Measurements from ENCODE around the gene CHCHD3. TPM values are rescaled to one million over a fixed set of nuclear protein-coding genes. Genes with fewer than 3 reads are reported as not detected.

Gene CHCHD3
- total and polyA plus RNA-seq, 2 donors from 2014 or later, result 53.9 to 77.3 TPM

- Histone ChIP-seq H3K9ac (ENCODE audit: low read length in 3 of 3) (no peak overlapping the region), H3K36me3 (ENCODE audit: control insufficient read depth in 2 of 3, insufficient read depth in 3 of 3, low read length in 3 of 3) (no peaks in the 10 kb centered on the region), H3K27ac (ENCODE audit: low read depth in 2 of 2, low read length in 2 of 2) (no peak overlapping the region), H3K4me3 (ENCODE audit: low read length in 3 of 3) (no peak overlapping the region), H3K27me3 (ENCODE audit: control insufficient read depth, insufficient read depth, low read length) (no peaks in the 10 kb centered on the region), H3K4me1 (ENCODE audit: control insufficient read depth in 2 of 3, insufficient read depth in 2 of 3, low read depth in 1 of 3, low read length in 3 of 3) (peaks cover 0 to 2% (median 0%) of the 10 kb centered on the region in 3 donors), H3K9me3 (ENCODE audit: control insufficient read depth in 2 of 3, insufficient read depth in 1 of 3, low read length in 3 of 3) (no peaks in the 10 kb centered on the region)
- FAIRE-seq (no peak), DNase-seq (no peak)
- intact Hi-C loops (cut with DNase I), result no loop called here
- no peak for TF ChIP-seq CTCF (IDR thresholded peaks at IDR 0.05; ENCODE audit: borderline replicate concordance, extremely low read depth, insufficient read depth)
These were observed 51.5 kb downstream of the CHCHD3 start for GRCh38 chr7:133030346-133030745.

GRCh38 chr7:133029463-133029862 lies 52.4 kb downstream of the CHCHD3 start:
- no peak overlapping the region for H3K9ac ChIP-seq (ENCODE audit: low read length in 3 of 3)
- no peak overlapping the region for H3K27ac ChIP-seq (ENCODE audit: low read depth in 2 of 2, low read length in 2 of 2)
- intact Hi-C loops (cut with DNase I), result no loop called here
- H3K4me1 ChIP-seq (ENCODE audit: control insufficient read depth in 2 of 3, insufficient read depth in 2 of 3, low read depth in 1 of 3, low read length in 3 of 3), result peaks cover 0 to 2% (median 0%) of the 10 kb centered on the region in 3 donors
- DNase-seq (no peak), FAIRE-seq (no peak)
- no peaks in the 10 kb centered on the region for H3K27me3 ChIP-seq (ENCODE audit: control insufficient read depth, insufficient read depth, low read length)
- H3K36me3 ChIP-seq (ENCODE audit: control insufficient read depth in 2 of 3, insufficient read depth in 3 of 3, low read length in 3 of 3), result no peaks in the 10 kb centered on the region
- no peak for TF ChIP-seq CTCF (IDR thresholded peaks at IDR 0.05; ENCODE audit: borderline replicate concordance, extremely low read depth, insufficient read depth)
- no peaks in the 10 kb centered on the region for H3K9me3 ChIP-seq (ENCODE audit: control insufficient read depth in 2 of 3, insufficient read depth in 1 of 3, low read length in 3 of 3)
- no peak overlapping the region for H3K4me3 ChIP-seq (ENCODE audit: low read length in 3 of 3)

- Histone ChIP-seq H3K4me3 (ENCODE audit: low read length in 3 of 3) (no peak overlapping the region), H3K9me3 (ENCODE audit: control insufficient read depth in 2 of 3, insufficient read depth in 1 of 3, low read length in 3 of 3) (no peaks in the 10 kb centered on the region), H3K27ac (ENCODE audit: low read depth in 2 of 2, low read length in 2 of 2) (no peak overlapping the region), H3K4me1 (ENCODE audit: control insufficient read depth in 2 of 3, insufficient read depth in 2 of 3, low read depth in 1 of 3, low read length in 3 of 3) (peaks cover 0 to 2% (median 0%) of the 10 kb centered on the region in 3 donors), H3K36me3 (ENCODE audit: control insufficient read depth in 2 of 3, insufficient read depth in 3 of 3, low read length in 3 of 3) (no peaks in the 10 kb centered on the region), H3K9ac (ENCODE audit: low read length in 3 of 3) (no peak overlapping the region), H3K27me3 (ENCODE audit: control insufficient read depth, insufficient read depth, low read length) (no peaks in the 10 kb centered on the region)
- TF ChIP-seq CTCF (IDR thresholded peaks at IDR 0.05; ENCODE audit: borderline replicate concordance, extremely low read depth, insufficient read depth), result no peak
- FAIRE-seq (no peak), DNase-seq (no peak)
- intact Hi-C loops (cut with DNase I), result no loop called here
These were observed 54.5 kb downstream of the CHCHD3 start for GRCh38 chr7:133027397-133027796.

GRCh38 chr7:133026210-133026859 lies 55.6 kb downstream of the CHCHD3 start:
- no peak for FAIRE-seq

More at GRCh38 chr7:133026210-133026859, 55.6 kb downstream of the CHCHD3 start:
- H3K27ac ChIP-seq (ENCODE audit: low read depth in 2 of 2, low read length in 2 of 2), result no peak overlapping the region
- intact Hi-C loops (cut with DNase I), result no loop called here
- no peaks in the 10 kb centered on the region for H3K36me3 ChIP-seq (ENCODE audit: control insufficient read depth in 2 of 3, insufficient read depth in 3 of 3, low read length in 3 of 3)
- no peak for TF ChIP-seq CTCF (IDR thresholded peaks at IDR 0.05; ENCODE audit: borderline replicate concordance, extremely low read depth, insufficient read depth)
- DNase-seq, result no peak
- H3K4me3 ChIP-seq (ENCODE audit: low read length in 3 of 3), result no peak overlapping the region
- H3K27me3 ChIP-seq (ENCODE audit: control insufficient read depth, insufficient read depth, low read length), result no peaks in the 10 kb centered on the region
- peaks cover 0 to 2% (median 0%) of the 10 kb centered on the region in 3 donors for H3K4me1 ChIP-seq (ENCODE audit: control insufficient read depth in 2 of 3, insufficient read depth in 2 of 3, low read depth in 1 of 3, low read length in 3 of 3)
- H3K9me3 ChIP-seq (ENCODE audit: control insufficient read depth in 2 of 3, insufficient read depth in 1 of 3, low read length in 3 of 3), result no peaks in the 10 kb centered on the region
- no peak overlapping the region for H3K9ac ChIP-seq (ENCODE audit: low read length in 3 of 3)

Measured in kidney (tissue), 14 donors.